IPS-18a (cell line): Measurements from ENCODE around the gene SBDS.

ENCODE experiments used
- H3K27ac ChIP-seq: one replicate; pipeline ENCODE4 v1.5.1; 2013; ENCODE audit warnings: low read length
- H3K27me3 ChIP-seq: one replicate; pipeline ENCODE4 v1.6.1; 2013; ENCODE audit warnings: mild to moderate bottlenecking, low read length; ENCODE audit not compliant: control insufficient read depth, insufficient read depth
- H3K36me3 ChIP-seq: one replicate; pipeline ENCODE4 v1.6.1; 2013; ENCODE audit warnings: low read depth, low read length; ENCODE audit not compliant: control insufficient read depth
- H3K4me1 ChIP-seq: one replicate; pipeline ENCODE4 v1.6.1; 2013; ENCODE audit warnings: low read depth, low read length; ENCODE audit not compliant: control insufficient read depth
- H3K4me3 ChIP-seq: one replicate; pipeline ENCODE4 v1.5.1; 2013; ENCODE audit warnings: low read length
- H3K9ac ChIP-seq: one replicate; pipeline ENCODE4 v1.6.1; 2013; ENCODE audit warnings: mild to moderate bottlenecking, low read length, moderate library complexity
- H3K9me3 ChIP-seq: one replicate; pipeline ENCODE4 v1.6.1; 2013; ENCODE audit warnings: low read depth, low read length; ENCODE audit not compliant: control insufficient read depth

The SBDS gene

DNA sequence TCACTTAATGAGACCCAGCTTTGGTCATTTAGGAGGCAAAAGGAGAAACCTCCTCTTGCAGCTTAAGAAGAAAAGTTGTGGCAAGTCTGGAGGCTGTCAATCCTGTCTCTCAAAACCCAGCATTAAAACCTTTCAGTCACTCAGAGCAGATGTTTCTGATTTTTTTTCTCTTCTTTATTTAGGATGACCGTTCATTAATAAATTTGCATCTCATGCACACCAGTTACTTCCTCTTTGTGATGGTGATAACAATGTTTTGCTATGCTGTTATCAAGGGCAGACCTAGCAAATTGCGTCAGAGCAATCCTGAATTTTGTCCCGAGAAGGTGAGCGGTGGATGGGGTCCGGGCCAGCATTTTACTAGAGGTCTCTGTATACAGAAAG, 42.4 kb downstream of the SBDS start:
- Histone ChIP-seq H3K4me3 (no peak overlapping the region), H3K36me3 (peaks cover 72% of the 10 kb centered on the region), H3K27me3 (no peaks in the 10 kb centered on the region), H3K4me1 (no peaks in the 10 kb centered on the region), H3K9ac (no peak overlapping the region), H3K9me3 (no peaks in the 10 kb centered on the region), H3K27ac (no peak overlapping the region)

DNA sequence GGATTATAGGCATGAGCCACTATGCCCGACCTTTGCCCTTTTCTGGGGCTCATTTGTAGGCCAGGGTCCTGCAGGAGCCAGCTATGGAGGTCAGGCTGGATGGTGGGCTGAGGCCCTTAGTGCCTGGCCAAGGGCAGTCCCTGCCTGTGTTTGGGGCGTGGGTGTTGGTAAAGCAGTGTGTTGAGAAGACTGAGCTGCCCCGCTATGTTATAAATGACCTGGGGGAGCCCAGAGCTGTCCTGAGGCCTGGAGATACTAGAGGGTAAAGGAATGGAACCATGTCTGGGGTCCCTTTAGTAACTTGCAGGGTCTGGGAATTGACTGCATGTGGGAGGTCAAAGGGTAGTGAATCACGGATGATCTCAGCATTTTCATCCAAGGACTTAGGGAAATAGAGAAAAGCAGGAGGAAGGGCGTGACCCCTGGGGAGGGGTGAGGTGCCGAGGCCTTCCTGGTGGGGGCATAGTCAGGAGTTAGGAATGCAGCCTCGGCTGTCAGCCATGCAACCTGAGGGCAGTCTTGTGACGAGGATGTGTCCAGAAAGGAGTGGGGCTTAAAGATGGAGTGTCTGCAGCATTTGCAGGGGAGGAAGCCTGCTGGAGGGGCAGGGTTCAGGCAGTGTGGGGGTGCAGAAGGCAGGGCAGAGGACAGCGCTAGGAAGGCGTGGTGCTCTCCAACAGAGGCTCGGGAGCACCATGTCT, 42.9 kb downstream of the SBDS start:
- Histone ChIP-seq H3K9me3 (no peaks in the 10 kb centered on the region), H3K4me3 (no peak overlapping the region), H3K36me3 (peaks cover 67% of the 10 kb centered on the region), H3K27me3 (no peaks in the 10 kb centered on the region), H3K27ac (no peak overlapping the region), H3K9ac (no peak overlapping the region), H3K4me1 (no peaks in the 10 kb centered on the region)

DNA sequence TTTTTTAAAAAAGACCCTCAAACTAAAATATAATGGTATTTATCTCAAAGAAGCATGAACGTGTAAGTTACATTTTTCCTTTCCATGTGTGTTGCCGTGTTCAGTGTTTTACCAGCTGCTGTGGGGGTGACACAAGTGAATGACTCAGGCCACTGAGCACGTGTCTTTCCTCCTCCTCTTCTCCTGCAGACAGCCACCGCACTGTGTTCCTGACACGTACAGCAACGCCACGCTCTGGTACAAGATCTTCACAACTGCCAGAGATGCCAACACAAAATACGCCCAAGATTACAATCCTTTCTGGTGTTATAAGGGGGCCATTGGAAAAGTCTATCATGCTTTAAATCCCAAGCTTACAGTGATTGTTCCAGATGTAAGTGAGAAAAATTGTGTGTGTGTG, 44.6 kb downstream of the SBDS start:
- H3K9me3 ChIP-seq = no peaks in the 10 kb centered on the region
- H3K27me3 ChIP-seq = no peaks in the 10 kb centered on the region
- H3K4me1 ChIP-seq = no peaks in the 10 kb centered on the region
- H3K4me3 ChIP-seq = no peak overlapping the region
- no peak overlapping the region for H3K9ac ChIP-seq
- no peak overlapping the region for H3K27ac ChIP-seq
- H3K36me3 ChIP-seq = peaks cover 55% of the 10 kb centered on the region

DNA sequence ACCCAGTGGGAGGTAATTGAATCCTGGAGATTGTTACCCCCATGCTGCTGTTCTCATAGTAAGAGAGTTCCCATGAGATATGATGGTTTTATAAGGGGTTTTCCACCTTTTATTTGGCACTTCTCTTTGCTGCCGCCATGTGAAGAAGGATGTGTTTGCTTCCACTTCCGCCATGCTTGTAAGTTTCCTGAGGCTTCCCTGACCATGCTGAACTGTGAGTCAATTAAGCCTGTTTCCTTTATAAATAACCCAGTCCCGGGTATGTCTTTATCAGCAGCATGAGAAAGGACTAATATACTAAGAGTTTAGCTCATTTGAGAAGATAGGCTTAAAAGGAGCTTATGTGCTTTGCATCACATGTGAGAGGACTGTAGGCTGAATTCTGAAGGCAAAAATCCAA, 45.1 kb downstream of the SBDS start:
- Histone ChIP-seq H3K27ac (no peak overlapping the region), H3K4me1 (no peaks in the 10 kb centered on the region), H3K9ac (no peak overlapping the region), H3K9me3 (no peaks in the 10 kb centered on the region), H3K36me3 (peaks cover 53% of the 10 kb centered on the region), H3K27me3 (no peaks in the 10 kb centered on the region), H3K4me3 (no peak overlapping the region)

DNA sequence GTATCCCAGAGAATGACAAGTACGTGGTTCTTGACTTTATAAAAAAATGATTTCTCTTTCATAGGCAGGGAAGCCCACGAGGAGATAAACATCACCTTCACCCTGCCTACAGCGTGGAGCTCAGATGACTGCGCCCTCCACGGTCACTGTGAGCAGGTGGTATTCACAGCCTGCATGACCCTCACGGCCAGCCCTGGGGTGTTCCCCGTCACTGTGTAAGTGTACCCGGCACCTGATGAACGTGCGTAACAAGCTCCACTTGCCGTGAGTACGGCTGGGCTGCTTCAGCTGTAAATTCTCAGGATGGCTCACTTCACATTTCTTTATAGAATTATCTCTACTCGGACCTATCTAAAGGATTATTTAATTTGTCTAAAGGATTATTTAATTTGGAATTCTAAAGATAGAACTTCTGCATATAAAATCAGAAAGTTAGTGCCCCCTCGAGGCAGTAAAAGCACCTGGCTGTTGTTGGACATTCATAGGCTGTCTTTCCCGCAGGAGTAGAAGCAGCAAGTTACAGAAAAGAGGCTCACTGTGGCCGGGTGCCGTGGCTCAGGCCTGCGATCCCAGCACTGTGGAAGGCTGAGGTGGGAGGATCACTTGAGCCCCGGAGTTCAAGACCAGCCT, 46.8 kb downstream of the SBDS start:
- Histone ChIP-seq H3K27ac (no peak overlapping the region), H3K4me1 (no peaks in the 10 kb centered on the region), H3K36me3 (peaks cover 55% of the 10 kb centered on the region), H3K9ac (no peak overlapping the region), H3K9me3 (no peaks in the 10 kb centered on the region), H3K27me3 (no peaks in the 10 kb centered on the region), H3K4me3 (no peak overlapping the region)

DNA sequence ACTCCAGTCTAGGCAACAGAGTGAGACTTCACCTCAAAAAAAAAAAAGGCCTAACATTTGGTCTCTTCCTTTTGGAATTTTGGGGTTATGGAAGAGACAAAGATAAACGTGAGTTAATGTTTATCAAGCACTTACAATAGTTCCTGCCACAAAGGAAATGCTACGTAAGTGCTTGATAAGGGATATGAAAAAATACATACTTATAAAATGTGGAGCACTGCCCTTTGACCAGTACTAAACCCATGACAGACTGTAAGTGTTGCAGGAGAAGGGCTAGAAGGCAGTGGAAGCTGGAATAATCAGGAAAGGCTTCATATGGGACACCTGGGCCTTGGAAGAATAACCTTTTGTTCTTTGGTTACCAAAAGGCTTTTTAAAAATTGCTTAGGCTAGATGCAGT, 48.8 kb downstream of the SBDS start:
- Histone ChIP-seq H3K27ac (no peak overlapping the region), H3K9me3 (no peaks in the 10 kb centered on the region), H3K27me3 (no peaks in the 10 kb centered on the region), H3K36me3 (peaks cover 53% of the 10 kb centered on the region), H3K4me1 (no peaks in the 10 kb centered on the region), H3K9ac (no peak overlapping the region), H3K4me3 (no peak overlapping the region)

DNA sequence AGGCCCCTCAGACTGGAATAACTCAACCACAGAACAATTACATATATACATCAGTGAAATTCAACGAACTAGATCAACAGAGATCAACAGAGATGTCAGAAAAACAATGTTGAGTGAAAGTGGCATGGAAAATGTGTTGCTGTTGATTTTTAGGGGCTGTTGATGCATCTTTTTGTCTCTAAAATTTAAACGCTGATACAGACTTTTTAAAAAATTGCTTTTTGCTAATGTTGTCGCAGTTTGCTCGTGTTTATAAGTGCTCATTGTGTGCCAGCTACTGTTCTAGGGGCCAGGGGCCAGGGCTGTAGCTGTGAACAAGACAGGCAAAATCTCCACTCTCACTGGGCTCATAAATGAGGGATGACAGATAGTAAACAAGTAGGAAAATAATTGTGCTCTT, 56.1 kb downstream of the SBDS start:
- Histone ChIP-seq H3K9ac (no peak overlapping the region), H3K4me1 (no peaks in the 10 kb centered on the region), H3K27ac (no peak overlapping the region), H3K27me3 (no peaks in the 10 kb centered on the region), H3K36me3 (peaks cover 16% of the 10 kb centered on the region), H3K9me3 (no peaks in the 10 kb centered on the region), H3K4me3 (no peak overlapping the region)

DNA sequence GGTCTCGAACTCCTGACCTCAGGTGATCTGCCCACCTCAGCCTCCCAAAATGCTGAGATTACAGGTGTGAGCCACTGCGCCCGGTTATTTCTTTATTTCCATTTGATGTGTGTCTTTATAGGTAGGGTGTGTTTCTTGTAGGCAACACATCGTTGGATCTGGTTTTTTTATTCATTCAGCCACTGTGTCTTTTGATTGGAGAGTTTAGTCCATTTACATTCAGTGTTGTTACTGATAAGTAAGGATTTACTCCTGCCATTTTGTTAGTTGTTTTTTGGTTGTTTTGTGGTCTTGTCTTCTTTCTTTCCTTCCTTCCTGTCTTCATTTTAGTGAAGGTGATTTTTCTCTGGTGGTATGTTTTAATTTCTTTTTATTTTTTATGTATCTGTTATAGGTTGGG, 57.4 kb downstream of the SBDS start:
- Histone ChIP-seq H3K36me3 (peaks cover 9% of the 10 kb centered on the region), H3K9ac (no peak overlapping the region), H3K9me3 (no peaks in the 10 kb centered on the region), H3K27ac (no peak overlapping the region), H3K4me1 (no peaks in the 10 kb centered on the region), H3K27me3 (no peaks in the 10 kb centered on the region), H3K4me3 (no peak overlapping the region)
